Activated CD8-positive, alpha-beta memory T cell treated with anti-CD3 and anti-CD28 coated beads, Interleukin-2, amount 10 ng/mL, durations not matched to agents 7 days and 5 days (primary cell): Measurements from ENCODE around the gene DLL1. TPM values are rescaled to one million over a fixed set of nuclear protein-coding genes. Genes with fewer than 3 reads are reported as not detected.

Experiments
- ATAC-seq: fragments of 150-1000 bp; cut with Tn5 transposase; one replicate; pipeline ENCODE4 v1.10.0; 2021; ENCODE audit warnings: moderate library complexity
- CTCF ChIA-PET: fragments of 350-600 bp; sonication (Branson Sonifier 250); formaldehyde crosslinking; loops from one replicate; lab custom pipeline; 2021; ENCODE audit warnings: antibody characterized with exemption; lab: Charles Lee
- DNase-seq: peaks from one replicate; pipeline ENCODE4 v3.0.0-alpha.2; 2020
- H3K27ac Mint-ChIP-seq: one replicate; pipeline ENCODE4 v1.8.0; 2021; ENCODE audit warnings: mild to moderate bottlenecking, mixed read lengths
- H3K27me3 Mint-ChIP-seq: one replicate; pipeline ENCODE4 v1.8.0; 2021; ENCODE audit warnings: mixed read lengths
- H3K36me3 Mint-ChIP-seq: one replicate; pipeline ENCODE4 v1.8.0; 2021; ENCODE audit warnings: mild to moderate bottlenecking, mixed read lengths
- H3K4me1 Mint-ChIP-seq: one replicate; pipeline ENCODE4 v1.8.0; 2021; ENCODE audit warnings: mixed read lengths
- H3K4me3 Mint-ChIP-seq: one replicate; pipeline ENCODE4 v1.8.0; 2021; ENCODE audit warnings: mild to moderate bottlenecking, moderate library complexity, mixed read lengths
- H3K9me3 Mint-ChIP-seq: one replicate; pipeline ENCODE4 v1.8.0; 2022; ENCODE audit warnings: low read depth, mixed read lengths
- total RNA-seq, 2 experiments: library from RNA; stranded (reverse); gene quantifications; one replicate each; pipeline ENCODE4 v1.2.3, GENCODE V29; 2021

DLL1 gene
- total RNA-seq, 2 experiments from 2014 or later, result 0.37 to 1.2 TPM

- Mint-ChIP-seq H3K36me3 (no peaks in the 10 kb centered on the region), H3K27ac (no peak overlapping the region), H3K4me1 (peaks cover 6% of the 10 kb centered on the region), H3K4me3 (no peak overlapping the region), H3K27me3 (peaks cover 63% of the 10 kb centered on the region), H3K9me3 (no peaks in the 10 kb centered on the region)
- CTCF ChIA-PET, result no interaction called here
- ATAC-seq (no peak), DNase-seq (no peak)
These were observed 6.6 kb downstream of the DLL1 start for GRCh38 chr6:170284126-170284773.

- ATAC-seq, result no peak
- Mint-ChIP-seq H3K27ac (no peak overlapping the region), H3K4me1 (peaks cover 7% of the 10 kb centered on the region), H3K27me3 (peaks cover 65% of the 10 kb centered on the region), H3K4me3 (no peak overlapping the region), H3K9me3 (no peaks in the 10 kb centered on the region), H3K36me3 (no peaks in the 10 kb centered on the region)
- DNase-seq, result no peak
- CTCF ChIA-PET, result interaction anchor here (0.6 kb wide), 1 partner anchor 1313 kb away, joined by 3 read pairs; no protein-coding TSS in a partner anchor
These were observed 7.4 kb downstream of the DLL1 start for GRCh38 chr6:170283212-170284081.

GRCh38 chr6:170282512-170283158, 8.2 kb downstream of the DLL1 start:
- Mint-ChIP-seq H3K4me1 (peaks cover 11% of the 10 kb centered on the region), H3K27me3 (peaks cover 65% of the 10 kb centered on the region), H3K36me3 (no peaks in the 10 kb centered on the region), H3K27ac (no peak overlapping the region), H3K4me3 (no peak overlapping the region), H3K9me3 (no peaks in the 10 kb centered on the region)
- ATAC-seq (no peak), DNase-seq (no peak)
- CTCF ChIA-PET, result interaction anchor here (0.6 kb wide), 1 partner anchor 1312 kb away, joined by 3 read pairs; no protein-coding TSS in a partner anchor

GRCh38 chr6:170281331-170282292, 9.3 kb downstream of the DLL1 start:
- no peak overlapping the region for H3K4me3 Mint-ChIP-seq
- no peaks in the 10 kb centered on the region for H3K9me3 Mint-ChIP-seq
- no peak for ATAC-seq
- peaks cover 64% of the 10 kb centered on the region for H3K27me3 Mint-ChIP-seq
- CTCF ChIA-PET, result interaction anchor here (1.0 kb wide), 1 partner anchor 13 kb away, joined by 3 read pairs; no protein-coding TSS in a partner anchor
- peaks cover 11% of the 10 kb centered on the region for H3K4me1 Mint-ChIP-seq
- no peak overlapping the region for H3K27ac Mint-ChIP-seq
- DNase-seq, result no peak
- no peaks in the 10 kb centered on the region for H3K36me3 Mint-ChIP-seq

GRCh38 chr6:170280689-170281045, 10.2 kb downstream of the DLL1 start:
- Mint-ChIP-seq H3K27ac (no peak overlapping the region), H3K9me3 (no peaks in the 10 kb centered on the region), H3K36me3 (no peaks in the 10 kb centered on the region), H3K4me3 (peak overlapping the region; percentile 33), H3K27me3 (peaks cover 66% of the 10 kb centered on the region), H3K4me1 (peaks cover 11% of the 10 kb centered on the region)
- CTCF ChIA-PET, result no interaction called here
- peak; percentile 47 for ATAC-seq
- no peak for DNase-seq

GRCh38 chr6:170279977-170280688, 10.7 kb downstream of the DLL1 start:
- ATAC-seq (peak; percentile 77), DNase-seq (peak; percentile 59)
- CTCF ChIA-PET, result no interaction called here
- Mint-ChIP-seq H3K4me1 (peaks cover 11% of the 10 kb centered on the region), H3K27me3 (peaks cover 69% of the 10 kb centered on the region), H3K36me3 (no peaks in the 10 kb centered on the region), H3K4me3 (peak overlapping the region; percentile 33), H3K9me3 (no peaks in the 10 kb centered on the region), H3K27ac (no peak overlapping the region)

- Mint-ChIP-seq H3K4me3 (no peak overlapping the region), H3K36me3 (no peaks in the 10 kb centered on the region), H3K27me3 (peaks cover 69% of the 10 kb centered on the region), H3K9me3 (no peaks in the 10 kb centered on the region), H3K4me1 (peaks cover 11% of the 10 kb centered on the region), H3K27ac (no peak overlapping the region)
- CTCF ChIA-PET, result no interaction called here
- ATAC-seq (no peak), DNase-seq (no peak)
These were observed 11.5 kb downstream of the DLL1 start for GRCh38 chr6:170279426-170279825.

GRCh38 chr6:170278743-170279094, 12.2 kb downstream of the DLL1 start:
- no peak overlapping the region for H3K27ac Mint-ChIP-seq
- CTCF ChIA-PET, result interaction anchor here (1.1 kb wide), 1 partner anchor 447 kb away, joined by 3 read pairs; no protein-coding TSS in a partner anchor
- H3K4me3 Mint-ChIP-seq, result no peak overlapping the region
- peaks cover 76% of the 10 kb centered on the region for H3K27me3 Mint-ChIP-seq
- no peaks in the 10 kb centered on the region for H3K9me3 Mint-ChIP-seq
- ATAC-seq, result no peak
- no peak for DNase-seq
- no peaks in the 10 kb centered on the region for H3K36me3 Mint-ChIP-seq
- H3K4me1 Mint-ChIP-seq, result peaks cover 11% of the 10 kb centered on the region

- Mint-ChIP-seq H3K27ac (no peak overlapping the region), H3K27me3 (peaks cover 81% of the 10 kb centered on the region), H3K9me3 (no peaks in the 10 kb centered on the region), H3K36me3 (no peaks in the 10 kb centered on the region), H3K4me3 (no peak overlapping the region), H3K4me1 (peaks cover 11% of the 10 kb centered on the region)
- no peak for ATAC-seq
- CTCF ChIA-PET, result interaction anchor here (1.1 kb wide), 1 partner anchor 446 kb away, joined by 3 read pairs; no protein-coding TSS in a partner anchor
- DNase-seq, result no peak
These were observed 12.8 kb downstream of the DLL1 start for GRCh38 chr6:170277893-170278742.

- Mint-ChIP-seq H3K4me3 (no peak overlapping the region), H3K27ac (no peak overlapping the region), H3K4me1 (peaks cover 24% of the 10 kb centered on the region), H3K9me3 (no peaks in the 10 kb centered on the region), H3K36me3 (no peaks in the 10 kb centered on the region), H3K27me3 (peaks cover 84% of the 10 kb centered on the region)
- no peak for DNase-seq
- no peak for ATAC-seq
- CTCF ChIA-PET, result no interaction called here
These were observed 14.4 kb downstream of the DLL1 start for GRCh38 chr6:170276369-170277057.
